LNCAP (cell line): ENCODE measurements around the gene ARFGAP1.

Experiments
- TF ChIP-seq, protein P1 (sequence below): fragments of 450-650 bp; IDR thresholded peaks from 2 replicates; pipeline ENCODE4 v1.5.1; 2017; ENCODE audit warnings: mild to moderate bottlenecking

The ARFGAP1 gene

DNA sequence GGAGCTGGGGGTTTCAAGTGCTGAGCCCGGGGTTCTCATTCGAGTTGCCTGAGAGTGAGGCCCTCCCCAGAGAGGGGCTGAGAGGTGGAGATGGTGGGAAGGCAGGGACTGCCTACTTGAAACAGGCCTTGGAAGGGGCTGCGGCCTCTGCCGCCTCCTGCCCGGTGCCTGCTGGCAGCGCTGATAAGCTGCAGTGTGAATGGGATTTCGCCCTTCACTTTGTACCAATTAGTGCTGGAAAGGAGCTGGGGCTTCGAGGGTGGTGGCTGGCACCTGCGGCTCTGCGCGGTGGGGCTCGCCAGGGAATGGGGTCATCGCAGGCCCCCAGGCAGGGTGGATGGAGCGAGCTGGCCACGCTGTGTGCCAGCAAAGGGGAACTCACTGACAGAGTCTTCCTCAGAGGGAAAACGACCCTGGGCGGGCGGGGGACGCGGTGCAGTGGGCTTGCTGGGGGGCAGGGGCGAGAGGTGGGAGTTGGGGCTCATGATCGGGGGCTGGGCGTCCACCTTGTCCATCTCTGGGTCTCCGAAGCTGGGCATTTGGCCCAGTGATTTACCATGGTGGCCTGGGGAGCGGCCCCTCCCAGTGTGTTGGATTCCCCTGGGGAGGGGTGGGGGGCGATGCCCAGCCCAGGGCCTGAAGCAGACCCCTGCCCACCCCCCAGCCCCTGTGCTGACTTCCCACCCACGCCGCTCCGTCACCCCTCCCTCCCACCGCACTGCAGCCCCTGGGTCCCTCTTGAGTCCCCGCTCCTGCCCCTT is 43.3 kb downstream of the ARFGAP1 start:
- TF ChIP-seq, protein P1, sequence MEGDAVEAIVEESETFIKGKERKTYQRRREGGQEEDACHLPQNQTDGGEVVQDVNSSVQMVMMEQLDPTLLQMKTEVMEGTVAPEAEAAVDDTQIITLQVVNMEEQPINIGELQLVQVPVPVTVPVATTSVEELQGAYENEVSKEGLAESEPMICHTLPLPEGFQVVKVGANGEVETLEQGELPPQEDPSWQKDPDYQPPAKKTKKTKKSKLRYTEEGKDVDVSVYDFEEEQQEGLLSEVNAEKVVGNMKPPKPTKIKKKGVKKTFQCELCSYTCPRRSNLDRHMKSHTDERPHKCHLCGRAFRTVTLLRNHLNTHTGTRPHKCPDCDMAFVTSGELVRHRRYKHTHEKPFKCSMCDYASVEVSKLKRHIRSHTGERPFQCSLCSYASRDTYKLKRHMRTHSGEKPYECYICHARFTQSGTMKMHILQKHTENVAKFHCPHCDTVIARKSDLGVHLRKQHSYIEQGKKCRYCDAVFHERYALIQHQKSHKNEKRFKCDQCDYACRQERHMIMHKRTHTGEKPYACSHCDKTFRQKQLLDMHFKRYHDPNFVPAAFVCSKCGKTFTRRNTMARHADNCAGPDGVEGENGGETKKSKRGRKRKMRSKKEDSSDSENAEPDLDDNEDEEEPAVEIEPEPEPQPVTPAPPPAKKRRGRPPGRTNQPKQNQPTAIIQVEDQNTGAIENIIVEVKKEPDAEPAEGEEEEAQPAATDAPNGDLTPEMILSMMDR, result no peak

DNA sequence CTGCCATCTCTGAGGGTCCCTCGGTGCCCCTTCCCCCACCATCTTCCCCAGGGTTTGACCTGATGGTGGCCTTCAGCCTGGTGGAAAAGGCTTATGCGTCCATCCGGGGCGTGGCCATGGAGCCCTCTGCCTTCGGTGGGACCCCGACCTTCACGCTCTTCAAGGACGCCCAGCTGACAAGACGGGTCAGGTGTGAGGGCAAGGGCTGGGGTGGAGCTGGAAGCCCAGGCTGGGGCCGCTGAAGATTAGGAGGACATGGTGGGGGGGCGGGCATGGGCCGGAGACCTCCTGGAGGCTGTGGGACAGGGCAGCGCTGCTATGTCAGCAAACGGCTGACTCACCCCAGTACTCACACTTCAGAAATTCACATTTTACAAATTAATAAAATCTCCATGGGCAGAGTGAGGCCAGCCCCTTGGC is 43.9 kb downstream of the ARFGAP1 start:
- TF ChIP-seq, protein P1, result no peak

DNA sequence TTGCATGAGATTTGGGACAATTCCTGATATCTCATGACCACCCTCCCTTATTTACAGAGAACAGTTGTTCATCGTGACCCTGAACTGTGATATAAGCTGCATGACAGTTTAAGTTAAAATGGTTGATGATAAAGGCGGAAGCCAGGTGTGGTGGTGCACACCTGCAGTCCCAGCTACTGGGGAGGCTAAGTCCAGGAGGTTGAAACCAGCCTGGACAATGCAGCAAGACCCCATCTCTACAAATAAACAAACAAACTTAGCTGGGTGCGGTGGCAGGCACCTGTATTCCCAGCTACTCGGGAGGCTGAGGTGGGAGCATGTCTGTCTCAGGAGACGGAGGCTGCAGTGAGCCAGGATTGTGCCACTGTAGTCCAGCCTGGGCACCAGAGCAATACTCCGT is 44.4 kb downstream of the ARFGAP1 start:
- TF ChIP-seq, protein P1, result no peak

DNA sequence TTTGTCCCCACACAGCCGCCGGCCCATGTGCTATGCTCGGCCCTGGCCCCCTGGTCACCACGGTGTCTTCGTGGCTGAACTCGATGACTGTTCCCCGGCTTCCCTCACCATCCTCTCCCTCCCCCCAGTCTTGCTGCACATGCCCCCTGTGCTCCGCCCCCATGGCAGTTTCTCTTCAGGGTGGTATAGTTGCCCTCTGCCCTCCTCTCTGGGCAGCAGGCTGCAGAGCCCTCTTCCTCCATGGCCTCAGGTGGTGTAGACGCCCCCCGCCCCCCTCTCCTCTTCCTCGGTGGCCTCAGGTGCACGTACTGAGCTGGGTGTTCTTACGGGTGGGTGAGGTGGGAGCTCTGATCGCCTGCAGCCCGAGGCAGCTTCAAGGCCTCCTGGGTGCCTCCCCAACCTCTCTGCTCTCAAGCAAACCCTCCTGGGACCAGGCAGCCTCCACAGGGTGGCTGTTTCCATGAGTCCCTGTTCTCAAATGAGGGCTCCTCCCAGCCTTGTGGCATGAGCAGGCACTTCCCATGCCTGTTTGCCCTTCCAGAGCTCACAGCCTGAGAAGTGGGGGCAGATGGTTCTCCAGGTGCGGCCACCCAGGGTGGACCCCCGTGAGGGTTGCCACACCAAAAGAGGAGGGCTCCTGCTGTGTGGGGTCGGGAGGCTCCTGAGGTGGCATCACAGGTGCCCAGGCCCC is 45.1 kb downstream of the ARFGAP1 start:
- TF ChIP-seq, protein P1, result no peak

DNA sequence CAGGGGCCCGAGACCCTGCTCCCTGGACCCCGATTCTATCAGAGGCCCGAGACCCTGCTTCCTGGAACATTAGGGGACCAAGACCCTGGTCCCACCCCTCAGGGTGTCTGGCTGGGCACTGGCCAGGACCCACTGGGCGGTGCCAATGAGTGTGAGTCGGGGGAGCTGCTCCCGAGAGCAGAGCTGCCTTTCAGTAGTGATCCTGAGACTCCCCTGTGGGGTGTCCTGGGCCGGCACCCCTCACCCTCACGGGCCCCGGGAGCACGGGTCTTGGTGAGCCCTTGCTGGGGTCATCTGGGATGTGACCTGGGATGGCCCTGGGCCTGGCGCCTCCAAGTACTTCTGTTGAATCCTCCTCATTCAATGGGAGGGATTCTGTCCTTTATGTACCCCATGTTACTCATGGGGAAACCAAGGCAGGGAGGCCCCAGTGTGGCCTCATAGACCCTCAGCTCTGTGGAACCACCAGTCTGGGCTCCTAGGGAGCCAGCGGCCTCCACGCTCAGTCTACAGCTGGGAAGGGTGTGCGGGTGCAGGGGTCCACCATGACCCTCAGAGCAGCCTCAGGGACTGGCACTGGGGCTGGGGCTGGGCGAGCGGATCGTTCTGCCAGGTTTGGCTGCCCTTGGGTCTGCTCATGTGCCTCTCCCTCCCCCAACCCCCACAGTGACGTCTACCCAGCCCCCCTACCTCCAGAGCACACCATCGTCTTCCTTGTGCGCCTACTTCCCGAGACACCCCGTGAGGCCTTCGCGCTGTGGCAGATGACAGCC is 46.0 kb downstream of the ARFGAP1 start:
- TF ChIP-seq, protein P1, result no peak

DNA sequence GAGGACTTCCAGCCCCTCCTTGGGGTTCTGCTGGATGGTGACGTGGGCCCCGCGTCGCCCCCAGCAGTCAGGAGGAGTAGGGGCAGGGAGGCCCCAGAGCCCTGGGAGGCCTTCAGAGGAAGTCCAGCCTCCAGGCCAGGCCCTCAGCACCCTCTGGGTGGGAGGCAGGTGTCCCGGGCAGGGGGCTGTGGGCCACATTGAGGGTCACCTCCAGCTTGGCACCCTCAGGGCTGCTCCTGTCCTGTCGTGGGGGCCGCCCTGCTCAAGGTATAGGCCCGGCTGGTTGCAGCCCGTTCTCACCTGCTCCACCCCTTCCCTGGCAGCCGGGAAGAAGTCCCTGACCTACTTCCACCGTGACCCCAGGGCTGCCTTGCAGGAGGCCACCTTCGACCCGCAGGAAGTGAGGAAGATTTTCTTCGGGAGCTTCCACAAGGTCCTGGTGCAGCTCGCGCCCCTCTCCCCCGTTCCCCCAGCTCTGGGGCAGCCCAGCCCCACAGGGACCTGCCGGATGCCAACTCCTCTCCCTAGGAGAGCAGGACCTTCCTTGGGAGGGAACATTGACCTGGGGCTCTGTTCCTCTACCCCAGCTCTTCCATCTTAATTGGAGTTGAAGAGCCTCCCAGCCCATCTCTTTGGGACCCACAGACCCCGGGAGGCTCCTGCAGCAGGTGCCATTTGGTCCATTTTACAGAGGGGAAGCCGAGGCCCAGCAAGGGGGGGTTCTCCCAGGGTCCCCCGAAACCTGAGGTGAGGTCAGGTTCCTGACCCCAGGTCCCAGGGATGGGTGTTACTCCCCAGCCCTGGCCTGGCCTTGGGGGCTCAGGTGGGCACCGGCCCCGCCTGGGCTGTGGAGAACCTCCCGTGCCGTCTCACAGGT is 46.8 kb downstream of the ARFGAP1 start:
- TF ChIP-seq, protein P1, result no peak

DNA sequence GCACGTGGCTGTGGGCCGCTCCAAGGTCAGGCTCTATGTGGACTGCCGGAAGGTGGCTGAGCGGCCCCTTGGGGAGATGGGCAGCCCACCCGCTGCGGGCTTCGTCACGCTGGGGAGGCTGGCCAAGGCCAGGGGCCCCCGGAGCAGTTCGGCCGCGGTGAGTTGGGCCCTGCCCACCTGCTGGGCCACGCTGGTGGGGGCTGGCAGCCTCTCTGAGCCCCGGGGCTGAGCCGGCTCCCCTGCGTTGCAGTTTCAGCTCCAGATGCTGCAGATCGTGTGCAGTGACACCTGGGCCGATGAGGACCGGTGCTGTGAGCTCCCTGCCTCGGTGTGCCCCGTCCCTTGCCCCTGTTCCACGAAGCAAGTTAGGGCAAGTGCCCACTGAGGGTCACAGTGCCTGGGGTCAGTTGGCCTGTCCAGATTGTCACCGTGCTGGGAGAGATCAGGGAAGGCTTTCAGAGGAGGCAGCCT is 47.5 kb downstream of the ARFGAP1 start:
- TF ChIP-seq, protein P1, result no peak
